GM23338 (cell line): ENCODE results near the gene TOM1L2. TPM values are rescaled to one million over a fixed set of nuclear protein-coding genes. Genes with fewer than 3 reads are reported as not detected.
A peak's percentile ranks its signal among the peaks of the same experiment; 100 is the strongest.

Source experiments
- ATAC-seq: fragments of 200-7000 bp; cut with Tn5 transposase; 3 replicates; pipeline ENCODE4 v1.9.1; 2020
- DNase-seq: peaks from one replicate; pipeline ENCODE4 v3.0.0-alpha.2; 2015; ENCODE audit warnings: low spot score
- H2AFZ ChIP-seq: fragments of 200-600 bp; sonication (generic); 2 replicates; pipeline ENCODE4 v1.8.0; 2016; ENCODE audit warnings: antibody characterized with exemption, mild to moderate bottlenecking, moderate library complexity
- H3F3A ChIP-seq: fragments of 200-600 bp; sonication (generic); replicated peaks from 2 replicates; pipeline ENCODE4 v1.8.0; 2017; ENCODE audit warnings: antibody characterized with exemption, mixed run types, low read depth
- H3K27ac ChIP-seq: fragments of 200-600 bp; sonication (generic); 2 replicates; pipeline ENCODE4 v1.6.1; 2016; ENCODE audit warnings: low read depth
- H3K27me3 ChIP-seq: fragments of 200-600 bp; sonication (generic); 2 replicates; pipeline ENCODE4 v1.8.0; 2016; ENCODE audit warnings: mild to moderate bottlenecking, mixed run types, moderate library complexity; ENCODE audit not compliant: insufficient read depth
- H3K36me3 ChIP-seq: fragments of 200-600 bp; sonication (generic); 2 replicates; pipeline ENCODE4 v1.8.0; 2016; ENCODE audit warnings: mild to moderate bottlenecking; ENCODE audit not compliant: insufficient read depth
- H3K4me1 ChIP-seq: fragments of 200-600 bp; sonication (generic); 2 replicates; pipeline ENCODE4 v1.8.0; 2016; ENCODE audit warnings: mild to moderate bottlenecking, moderate library complexity; ENCODE audit not compliant: insufficient read depth
- H3K4me2 ChIP-seq: fragments of 200-600 bp; sonication (generic); 2 replicates; pipeline ENCODE4 v1.7.1; 2017; ENCODE audit warnings: mixed run types
- H3K4me3 ChIP-seq: fragments of 200-600 bp; sonication (generic); 2 replicates; pipeline ENCODE4 v1.6.1; 2016; ENCODE audit warnings: mixed run types
- H3K79me2 ChIP-seq: fragments of 200-600 bp; sonication (generic); replicated peaks from 2 replicates; pipeline ENCODE4 v1.8.0; 2017; ENCODE audit warnings: mild to moderate bottlenecking; ENCODE audit not compliant: insufficient read depth
- H3K9me2 ChIP-seq: fragments of 200-600 bp; sonication (generic); 2 replicates; pipeline ENCODE4 v1.8.0; 2017; ENCODE audit not compliant: insufficient read depth
- H4K20me1 ChIP-seq: fragments of 200-600 bp; sonication (generic); replicated peaks from 2 replicates; pipeline ENCODE4 v1.8.0; 2017; ENCODE audit warnings: mild to moderate bottlenecking; ENCODE audit not compliant: insufficient read depth
- H3K27ac Mint-ChIP-seq: 2 replicates; pipeline ENCODE4 v1.8.0; 2020; ENCODE audit warnings: inconsistent platforms, mild to moderate bottlenecking, moderate library complexity, mixed read lengths
- H3K27me3 Mint-ChIP-seq: 3 replicates; pipeline ENCODE4 v1.8.0; 2022; ENCODE audit warnings: low read depth, mild to moderate bottlenecking, moderate library complexity, mixed read lengths, inconsistent platforms; ENCODE audit not compliant: insufficient read depth, poor library complexity
- H3K36me3 Mint-ChIP-seq: 3 replicates; pipeline ENCODE4 v1.8.0; 2021; ENCODE audit warnings: low read depth, mild to moderate bottlenecking, inconsistent platforms, moderate library complexity, mixed read lengths
- H3K4me1 Mint-ChIP-seq: 3 replicates; pipeline ENCODE4 v1.8.0; 2020; ENCODE audit warnings: mild to moderate bottlenecking, inconsistent platforms, mixed read lengths
- H3K4me3 Mint-ChIP-seq: 3 replicates; pipeline ENCODE4 v1.8.0; 2021; ENCODE audit warnings: moderate library complexity, mild to moderate bottlenecking, inconsistent platforms, mixed read lengths
- H3K9me3 Mint-ChIP-seq: 3 replicates; pipeline ENCODE4 v1.8.0; 2020; ENCODE audit warnings: moderate library complexity, mild to moderate bottlenecking, inconsistent platforms, mixed read lengths
- CREB1 ChIP-seq: fragments of 250-450 bp; sonication (Bioruptor Pico); IDR thresholded peaks from 2 replicates; pipeline ENCODE4 v1.5.0; 2020; ENCODE audit warnings: low read depth, mild to moderate bottlenecking, moderate library complexity
- ETS1 ChIP-seq: IDR thresholded peaks from 2 replicates; pipeline ENCODE4 v1.6.1; 2016; ENCODE audit warnings: antibody characterized with exemption
- EZH2phosphoT487 ChIP-seq: fragments of 200-600 bp; sonication (generic); IDR thresholded peaks from one replicate; pipeline ENCODE4 v1.8.1; 2018; ENCODE audit warnings: antibody characterized with exemption; ENCODE audit not compliant: unreplicated experiment
- NANOG ChIP-seq: IDR thresholded peaks from 2 replicates; pipeline ENCODE4 v1.6.1; 2016; ENCODE audit warnings: antibody characterized with exemption, borderline replicate concordance
- POLR2AphosphoS5 ChIP-seq: IDR thresholded peaks from 2 replicates; pipeline ENCODE4 v1.6.1; 2016; ENCODE audit warnings: antibody characterized with exemption, low read depth
- REST ChIP-seq: IDR thresholded peaks from one replicate; pipeline ENCODE4 v1.6.1; 2018; ENCODE audit warnings: antibody characterized with exemption; ENCODE audit not compliant: unreplicated experiment
- STAT1 ChIP-seq: IDR thresholded peaks from one replicate; pipeline ENCODE4 v1.6.1; 2016; ENCODE audit warnings: antibody characterized with exemption; ENCODE audit not compliant: unreplicated experiment
- ZNF114 ChIP-seq: fragments of 250-450 bp; sonication (Bioruptor Pico); IDR thresholded peaks from 2 replicates; pipeline ENCODE4 v1.5.0; 2020; ENCODE audit warnings: mild to moderate bottlenecking, moderate library complexity
- ZNF331 ChIP-seq: fragments of 250-450 bp; sonication (Bioruptor Pico); IDR thresholded peaks from 2 replicates; pipeline ENCODE4 v1.5.0; 2020; ENCODE audit warnings: low read depth, mild to moderate bottlenecking, moderate library complexity
- ZNF462 ChIP-seq: fragments of 250-450 bp; sonication (Bioruptor Pico); IDR thresholded peaks from 2 replicates; pipeline ENCODE4 v1.5.0; 2020; ENCODE audit warnings: mild to moderate bottlenecking, moderate library complexity
- polyA plus RNA-seq: library from polyadenylated mRNA; unstranded; fragments of >200 nt; fragmentation: Nextera tagmentation; extraction: Ambion mirVana; gene quantifications from 2 replicates; pipeline ENCODE4 v1.2.1, GENCODE V29; 2016
- total RNA-seq: library from RNA; depleted of rRNA; stranded (reverse); fragments of >200 nt; shearing (Covaris generic); gene quantifications from 2 replicates; pipeline ENCODE4 v1.2.3, GENCODE V29; 2014

TOM1L2 gene
- total and polyA plus RNA-seq, 2 experiments from 2014 or later: 3.3 TPM

- Histone ChIP-seq H3K36me3 (no peaks in the 10 kb centered on the region; the same call in 1 of the 2 replicates), H4K20me1 (peaks cover 20% of the 10 kb centered on the region), H3K4me3 (no peak overlapping the region), H3K79me2 (no peaks in the 10 kb centered on the region), H2AFZ (no peak overlapping the region), H3K4me2 (no peak overlapping the region), H3F3A (peaks cover 22% of the 10 kb centered on the region), H3K9me2 (no peaks in the 10 kb centered on the region), H3K27me3 (peaks cover 24% of the 10 kb centered on the region), H3K27ac (0 out of 2 replicates have a peak overlapping the region, but pooled peaks have one; percentile 45), H3K4me1 (peaks cover 20% of the 10 kb centered on the region)
- H3K36me3 Mint-ChIP-seq: peaks cover 41% of the 10 kb centered on the region
- no peak for TF ChIP-seq CREB1 (CRISPR knock-in tag)
- TF ChIP-seq ZNF331 (CRISPR knock-in tag): no peak
- no peak for TF ChIP-seq REST
- no peak for TF ChIP-seq STAT1
- no peak for TF ChIP-seq ZNF462
- TF ChIP-seq EZH2phosphoT487: no peak
- no peak for TF ChIP-seq POLR2AphosphoS5
- no peak for TF ChIP-seq NANOG
- no peak for TF ChIP-seq ZNF114
- TF ChIP-seq ETS1: no peak
- H3K27me3 Mint-ChIP-seq: peaks cover 28% of the 10 kb centered on the region
- DNase-seq (no peak), ATAC-seq (no peak)
- no peak overlapping the region for H3K4me3 Mint-ChIP-seq
- no peaks in the 10 kb centered on the region for H3K9me3 Mint-ChIP-seq
- peaks cover 20% of the 10 kb centered on the region for H3K4me1 Mint-ChIP-seq
- H3K27ac Mint-ChIP-seq: no peak overlapping the region
These were observed 159.0 kb downstream of the TOM1L2 start for GRCh38 chr17:17813055-17813724.
